Stimulated activated CD4-positive, alpha-beta T cell treated with anti-CD3 and anti-CD28 coated beads, Interleukin-2, amount 100 ng/mL, for 24 hours (primary cell): ENCODE measurements around the gene LONP1.
"Not testable (repeated sequence)": the region's sequence is repeated elsewhere in the genome, so short reads cannot be mapped to it uniquely, and the experiment has no call there.

Experiments used
- DNase-seq, 2 donors: peaks; one replicate each; pipeline ENCODE4 v3.0.0-alpha.2; 2020

The LONP1 gene

GRCh38 chr19:5719961-5720790 is at the start of gene LONP1, which contains the start of gene CATSPERD:
LONP1 (minus strand) TSS chr19:5720146; CDS start chr19:5720132, 14 bp downstream.
CATSPERD (plus strand) TSS chr19:5720637; CDS start chr19:5720738, 101 bp downstream.
- peak; percentile 98 to 99 for DNase-seq

GRCh38 chr19:5767949-5768348 is 48.0 kb upstream of the LONP1 start:
- DNase-seq: no peak

- no peak for DNase-seq
Observed at GRCh38 chr19:5765220-5765619, 45.3 kb upstream of the LONP1 start.

- DNase-seq: no peak
Observed at GRCh38 chr19:5762608-5763217, 42.8 kb upstream of the LONP1 start.

- no peak for DNase-seq
Observed at GRCh38 chr19:5753743-5754142, 33.8 kb upstream of the LONP1 start.

- no peak for DNase-seq
Observed at GRCh38 chr19:5751709-5752108, 31.8 kb upstream of the LONP1 start.

GRCh38 chr19:5749505-5749904 is 29.6 kb upstream of the LONP1 start:
- DNase-seq: no peak

GRCh38 chr19:5748920-5749319 is 29.0 kb upstream of the LONP1 start:
- not testable (repeated sequence) for DNase-seq

- DNase-seq: not testable (repeated sequence)
Observed at GRCh38 chr19:5744999-5745398, 25.1 kb upstream of the LONP1 start.

GRCh38 chr19:5743630-5744029 is 23.7 kb upstream of the LONP1 start:
- no peak for DNase-seq

GRCh38 chr19:5742051-5742450 is 22.1 kb upstream of the LONP1 start:
- DNase-seq: no peak

- no peak for DNase-seq
Observed at GRCh38 chr19:5738423-5738822, 18.5 kb upstream of the LONP1 start.

- not testable (repeated sequence) for DNase-seq
Observed at GRCh38 chr19:5733172-5733571, 13.2 kb upstream of the LONP1 start.

GRCh38 chr19:5727453-5728050 is 7.6 kb upstream of the LONP1 start:
- DNase-seq: no peak

- peak in 1 of 2 donors; percentile 44 for DNase-seq
Observed at GRCh38 chr19:5719274-5719960, 529 bp downstream of the LONP1 start.

- peak; percentile 61 to 75 for DNase-seq
Observed at GRCh38 chr19:5718579-5719273, 1.2 kb downstream of the LONP1 start.

- peak; percentile 65 to 71 for DNase-seq
Observed at GRCh38 chr19:5718037-5718578, 1.8 kb downstream of the LONP1 start.

- no peak for DNase-seq
Observed at GRCh38 chr19:5717215-5717935, 2.6 kb downstream of the LONP1 start.

GRCh38 chr19:5714816-5715215 is 5.1 kb downstream of the LONP1 start:
- no peak for DNase-seq

GRCh38 chr19:5713228-5713627 is 6.7 kb downstream of the LONP1 start:
- no peak for DNase-seq

- no peak for DNase-seq
Observed at GRCh38 chr19:5711713-5712161, 8.2 kb downstream of the LONP1 start.
